HS-27A (cell line): ENCODE data around the gene CDK5RAP2.

Experiments
- DNase-seq: peaks from one replicate; pipeline ENCODE4 v3.0.0-alpha.2; 2012; ENCODE audit warnings: low read depth, missing footprints

CDK5RAP2 gene

GRCh38 chr9:120398286-120398685, 181.7 kb downstream of the CDK5RAP2 start:
- no peak for DNase-seq

- no peak for DNase-seq
Observed at GRCh38 chr9:120397453-120397852, 182.5 kb downstream of the CDK5RAP2 start.

- peak; percentile 17 for DNase-seq
Observed at GRCh38 chr9:120396931-120397330, 183.0 kb downstream of the CDK5RAP2 start.

GRCh38 chr9:120396418-120396817, 183.5 kb downstream of the CDK5RAP2 start:
- no peak for DNase-seq

- DNase-seq, result no peak
Observed at GRCh38 chr9:120395376-120395775, 184.6 kb downstream of the CDK5RAP2 start.

- DNase-seq, result peak; percentile 30
Observed at GRCh38 chr9:120394058-120394669, 185.8 kb downstream of the CDK5RAP2 start.

- DNase-seq, result no peak
Observed at GRCh38 chr9:120393386-120394057, 186.4 kb downstream of the CDK5RAP2 start.

- no peak for DNase-seq
Observed at GRCh38 chr9:120392711-120393110, 187.3 kb downstream of the CDK5RAP2 start.

GRCh38 chr9:120392245-120392644, 187.7 kb downstream of the CDK5RAP2 start:
- no peak for DNase-seq

GRCh38 chr9:120391691-120392090, 188.3 kb downstream of the CDK5RAP2 start:
- no peak for DNase-seq

GRCh38 chr9:120390637-120391190, 189.3 kb downstream of the CDK5RAP2 start:
- DNase-seq, result no peak

- DNase-seq, result no peak
Observed at GRCh38 chr9:120389867-120390266, 190.1 kb downstream of the CDK5RAP2 start.

GRCh38 chr9:120389300-120389699, 190.7 kb downstream of the CDK5RAP2 start:
- DNase-seq, result no peak

GRCh38 chr9:120388003-120388855, 191.7 kb downstream of the CDK5RAP2 start:
- DNase-seq, result no peak

- no peak for DNase-seq
Observed at GRCh38 chr9:120387257-120388002, 192.5 kb downstream of the CDK5RAP2 start.

- DNase-seq, result no peak
Observed at GRCh38 chr9:120386390-120387131, 193.4 kb downstream of the CDK5RAP2 start.

GRCh38 chr9:120385606-120386389, 194.2 kb downstream of the CDK5RAP2 start:
- DNase-seq, result no peak

GRCh38 chr9:120384925-120385272, 195.1 kb downstream of the CDK5RAP2 start:
- no peak for DNase-seq

GRCh38 chr9:120383999-120384924, 195.7 kb downstream of the CDK5RAP2 start:
- DNase-seq, result no peak
